DMS53 treated with DMSO at 0.1 percent for 48 hours (cell line): Measurements from ENCODE around the gene CA12.
"Not testable (repeated sequence)": the region's sequence is repeated elsewhere in the genome, so short reads cannot be mapped to it uniquely, and the experiment has no call there.

Source experiments
- DNase-seq: peaks from one replicate; lab custom pipeline; 2025; ENCODE audit not compliant: unreplicated experiment; lab: John Stamatoyannopoulos, UW

The CA12 gene

DNA sequence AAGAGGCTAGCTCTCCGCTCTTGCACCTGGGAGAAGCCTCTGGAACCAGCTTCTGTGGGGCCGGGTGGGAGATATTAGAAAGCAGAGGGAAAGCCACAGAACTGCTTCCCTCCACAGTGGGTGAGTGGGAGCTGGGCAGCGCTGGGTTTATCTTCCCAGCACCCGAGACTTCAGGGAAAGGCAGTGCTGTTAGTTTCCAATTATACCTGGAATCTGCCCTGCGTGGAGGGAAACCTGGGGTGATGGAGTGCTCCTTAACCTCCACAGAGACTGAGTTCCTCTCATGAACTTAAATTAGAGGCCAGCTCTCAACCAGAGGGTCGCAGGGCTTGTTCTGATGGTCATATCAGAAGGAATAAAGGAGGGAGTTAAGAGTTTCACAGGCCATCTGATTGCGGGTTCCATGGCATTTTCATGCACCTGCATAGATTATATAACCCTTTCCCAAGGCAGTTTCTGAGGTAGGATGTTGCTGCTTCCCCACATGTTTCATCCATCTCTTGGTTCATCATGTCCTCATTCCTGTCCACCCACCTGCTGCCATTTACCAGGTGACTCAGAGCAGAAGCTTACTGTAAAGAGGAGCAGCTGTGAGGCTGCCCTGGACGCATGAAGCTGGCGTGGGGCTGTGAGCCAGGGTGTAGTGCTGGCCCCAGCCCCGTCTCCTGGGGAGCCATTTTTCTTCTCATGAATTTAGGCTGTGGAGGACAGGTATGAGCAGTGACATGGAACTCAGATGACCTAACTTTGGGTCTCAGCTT is 42.5 kb downstream of the CA12 start:
- DNase-seq, result peak; percentile 38

GRCh38 chr15:63338170-63338569 is 43.5 kb downstream of the CA12 start:
- no peak for DNase-seq

DNA sequence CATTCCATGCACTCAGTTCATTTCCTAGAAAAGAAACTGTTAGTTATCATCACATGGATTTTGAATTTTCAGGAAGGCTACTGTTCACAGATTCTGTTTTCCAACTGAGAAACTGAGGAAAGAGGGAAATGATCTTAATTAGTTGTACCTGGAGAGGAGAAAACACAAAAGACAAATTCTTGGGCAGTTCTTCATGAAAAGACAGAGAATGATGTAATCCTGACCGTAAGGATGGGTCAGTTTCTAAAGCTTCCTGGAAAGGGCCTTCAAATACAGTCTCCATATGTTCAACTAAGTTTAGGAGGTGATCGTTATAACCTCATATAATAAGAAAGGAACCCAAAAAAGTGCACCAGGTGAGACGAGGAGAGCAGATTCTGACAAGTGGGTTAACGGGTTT is 44.6 kb downstream of the CA12 start:
- no peak for DNase-seq

GRCh38 chr15:63335543-63336240 is 46.0 kb downstream of the CA12 start:
- no peak for DNase-seq

DNA sequence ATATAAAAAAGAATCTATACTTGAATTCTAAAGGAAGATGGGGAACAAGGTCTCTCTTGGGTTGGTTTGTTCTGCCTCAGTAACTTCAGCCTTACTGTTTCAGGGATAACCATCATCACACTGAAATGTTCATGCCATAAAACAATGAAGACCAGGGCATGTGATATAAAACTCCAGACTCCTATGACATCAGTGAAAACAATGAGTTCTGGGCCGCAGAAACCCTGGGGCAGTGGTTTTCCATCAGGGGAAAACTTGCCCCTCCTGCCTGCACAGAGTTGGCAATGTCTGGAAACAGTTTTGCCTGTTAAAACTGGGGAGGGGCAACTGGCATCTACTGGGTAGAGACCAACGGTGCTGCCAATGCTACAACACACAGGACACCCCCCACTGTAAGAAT is 46.8 kb downstream of the CA12 start:
- no peak for DNase-seq

DNA sequence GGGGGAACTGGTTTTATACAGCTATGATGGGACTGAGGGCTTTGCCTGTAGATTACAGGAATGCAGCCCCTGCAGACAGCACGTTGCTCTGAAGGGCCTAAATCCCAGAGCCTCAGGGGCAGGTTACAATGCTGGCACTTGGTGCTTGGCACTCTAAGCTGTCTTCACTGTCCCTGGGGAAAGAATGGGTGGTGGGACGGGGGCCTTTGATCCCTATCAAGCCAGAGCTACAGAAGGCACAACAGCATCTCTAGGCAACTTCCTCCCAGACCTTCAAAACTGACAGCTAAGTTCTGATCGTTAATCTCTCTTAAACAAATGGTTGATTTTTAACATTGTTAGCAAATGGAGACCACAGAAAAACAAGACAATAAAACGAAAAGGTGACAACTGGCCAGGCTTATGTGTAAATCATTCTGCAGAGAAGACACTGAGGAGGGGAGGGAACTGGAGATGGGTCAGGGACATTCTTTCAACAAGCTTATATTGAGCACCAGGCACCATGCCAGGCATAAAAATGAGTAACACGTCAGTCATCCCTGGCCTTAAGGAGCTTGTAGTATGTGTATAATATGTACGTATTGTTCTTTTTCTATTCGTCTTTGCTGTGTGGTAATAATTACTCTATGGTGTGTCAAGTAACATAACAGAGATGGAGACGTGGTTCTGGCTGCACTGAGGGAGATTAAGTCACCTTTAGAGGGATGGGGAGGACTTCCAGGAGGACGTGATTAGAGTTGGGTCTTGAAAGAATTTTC is 49.1 kb downstream of the CA12 start:
- DNase-seq, result no peak

GRCh38 chr15:63331456-63331855 is 50.2 kb downstream of the CA12 start:
- no peak for DNase-seq

GRCh38 chr15:63330926-63331325 is 50.7 kb downstream of the CA12 start:
- no peak for DNase-seq

- DNase-seq, result no peak
Measured at GRCh38 chr15:63329567-63330350, 51.9 kb downstream of the CA12 start.

- no peak for DNase-seq
Measured at GRCh38 chr15:63327648-63328421, 53.8 kb downstream of the CA12 start.

GRCh38 chr15:63324770-63325169 is 56.9 kb downstream of the CA12 start:
- DNase-seq, result no peak

DNA sequence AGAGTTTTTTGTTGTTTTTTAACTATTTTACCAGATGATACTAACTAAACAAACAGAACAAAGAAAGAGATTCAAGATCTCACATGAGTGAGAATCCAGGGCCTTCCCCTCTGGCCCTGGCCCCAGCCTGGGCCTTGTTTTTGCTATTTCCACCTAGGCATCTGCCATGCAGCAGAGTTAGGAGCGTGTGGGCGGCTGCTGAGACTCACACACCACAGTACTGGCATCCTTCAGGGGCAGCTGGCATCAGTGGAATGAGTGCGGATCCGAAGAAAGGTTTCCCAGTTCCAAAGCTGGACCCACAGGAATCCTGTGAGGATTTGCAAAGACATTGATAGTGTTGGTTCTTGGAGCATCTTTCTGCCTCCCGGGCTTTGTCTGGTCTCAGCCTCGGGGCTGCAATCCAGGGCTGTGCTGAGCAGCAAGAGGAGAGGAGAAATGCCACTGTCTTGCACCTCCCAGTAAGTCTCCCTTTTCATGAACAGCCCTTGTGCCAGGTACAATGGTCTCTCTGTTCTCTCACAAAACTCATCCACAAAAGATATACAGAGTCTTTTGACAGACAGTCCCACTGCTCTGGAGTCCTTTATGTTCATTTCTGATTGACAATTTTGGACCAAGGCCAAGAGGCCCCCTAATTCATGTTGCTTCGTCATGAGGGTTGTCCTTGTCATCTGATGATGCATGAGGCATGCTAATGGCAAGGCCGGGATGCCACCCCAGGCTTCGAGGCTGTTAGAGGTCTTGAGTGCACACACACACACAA is 57.7 kb downstream of the CA12 start:
- DNase-seq, result no peak

- DNase-seq, result no peak
Measured at GRCh38 chr15:63322541-63322940, 59.1 kb downstream of the CA12 start.

GRCh38 chr15:63321462-63321861 is 60.2 kb downstream of the CA12 start:
- DNase-seq, result no peak

- not testable (repeated sequence) for DNase-seq
Measured at GRCh38 chr15:63320981-63321380, 60.7 kb downstream of the CA12 start.

DNA sequence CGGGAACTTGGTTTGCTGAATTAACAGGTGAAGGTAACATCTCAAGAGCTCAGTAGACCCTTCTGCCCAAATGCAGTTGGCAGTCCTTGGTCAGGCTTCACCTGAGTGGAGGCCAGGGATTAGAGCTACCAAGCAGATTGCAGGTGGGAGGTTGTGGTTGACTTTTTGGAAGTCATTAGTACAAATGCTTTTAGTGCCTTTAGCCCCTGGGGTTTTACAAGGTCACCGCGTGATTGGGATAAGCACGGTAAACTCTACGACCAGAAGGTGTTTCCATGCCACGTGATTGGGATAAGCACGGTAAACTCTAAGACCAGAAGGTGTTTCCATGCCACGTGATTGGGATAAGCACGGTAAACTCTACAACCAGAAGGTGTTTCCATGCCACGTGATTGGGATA is 61.2 kb downstream of the CA12 start:
- not testable (repeated sequence) for DNase-seq

- DNase-seq, result no peak
Measured at GRCh38 chr15:63319065-63319464, 62.6 kb downstream of the CA12 start.

DNA sequence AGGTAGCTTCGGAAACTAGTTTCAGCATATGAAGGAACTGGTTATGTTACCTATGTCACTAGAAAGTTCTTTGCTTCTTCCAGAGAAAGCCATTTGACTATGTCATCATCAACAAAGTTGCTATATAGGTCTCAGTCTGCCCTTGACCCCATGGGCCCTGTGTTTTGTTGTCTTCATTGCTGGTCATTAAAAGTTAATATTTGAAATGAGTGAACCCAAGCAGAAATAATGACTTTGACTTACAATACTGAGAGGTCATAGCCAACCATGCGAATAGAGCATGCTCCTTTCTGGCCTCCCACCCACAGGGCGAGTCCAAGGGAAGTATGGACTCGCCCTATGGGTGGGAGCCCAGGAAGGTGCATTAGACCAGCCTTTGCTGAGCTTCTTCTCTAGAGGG is 63.3 kb downstream of the CA12 start:
- DNase-seq, result no peak

GRCh38 chr15:63314409-63314808 is 67.2 kb downstream of the CA12 start:
- DNase-seq, result no peak

GRCh38 chr15:63313825-63314224 is 67.8 kb downstream of the CA12 start:
- DNase-seq, result no peak
